BJ (cell line): ENCODE measurements around the gene NEDD1. TPM values are rescaled to one million over a fixed set of nuclear protein-coding genes. Genes with fewer than 3 reads are reported as not detected.

Experiments used
- CTCF ChIA-PET: fragments of 350-600 bp; formaldehyde crosslinking; extraction: SDS; loops from one replicate; lab custom pipeline; 2021; ENCODE audit warnings: antibody characterized with exemption, inconsistent platforms; lab: Yijun Ruan, JAX
- POLR2A ChIA-PET: fragments of 300-600 bp; sonication (Branson Sonifier 250); formaldehyde crosslinking; extraction: SDS; loops from one replicate; lab custom pipeline; 2021; ENCODE audit warnings: antibody characterized with exemption; lab: Charles Lee
- DNase-seq: peaks from one replicate; pipeline ENCODE4 v3.0.0-alpha.2; 2011; ENCODE audit warnings: low read depth
- H3K27me3 ChIP-seq: 2 replicates; pipeline ENCODE4 v1.6.0; 2011; ENCODE audit warnings: low read length; ENCODE audit not compliant: control insufficient read depth, insufficient read depth
- H3K36me3 ChIP-seq: 2 replicates; pipeline ENCODE4 v1.5.1; 2011; ENCODE audit warnings: low read length; ENCODE audit not compliant: control insufficient read depth, insufficient read depth
- H3K4me3 ChIP-seq: 2 replicates; pipeline ENCODE4 v1.5.1; 2011; ENCODE audit warnings: low read depth, mild to moderate bottlenecking, control low read depth, low read length
- polyA plus RNA-seq: library from polyadenylated mRNA; depleted of rRNA; stranded (reverse); fragments of >200 nt; gene quantifications from 2 replicates; pipeline ENCODE4 v1.2.3, GENCODE V29; 2011
- TF ChIP-seq, protein P1 (sequence below): IDR thresholded peaks from 2 replicates; pipeline ENCODE4 v1.5.1; 2011; ENCODE audit warnings: low read depth, mild to moderate bottlenecking, control low read depth, inconsistent platforms, low read length, moderate library complexity; ENCODE audit not compliant: insufficient read depth

Gene NEDD1
- polyA plus RNA-seq, 1 experiment, result 39.0 TPM

DNA sequence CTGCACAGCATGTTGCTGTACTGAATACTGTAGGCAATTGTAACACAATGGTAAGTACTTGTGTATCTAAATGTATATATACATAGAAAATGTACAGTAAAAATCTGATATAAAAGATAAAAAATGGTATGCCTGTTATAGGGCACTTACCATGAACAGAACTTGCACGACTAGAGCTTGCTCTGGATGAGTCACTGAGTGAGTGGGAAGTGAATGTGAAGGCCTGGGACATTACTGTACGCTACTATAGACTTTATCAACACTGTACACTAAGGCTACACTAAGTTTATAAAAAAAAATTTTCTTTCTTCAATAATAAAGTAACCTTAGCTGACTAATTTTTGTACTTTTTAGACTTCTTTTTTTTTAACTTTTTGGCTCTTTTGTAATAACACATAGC lies 24.2 kb upstream of the NEDD1 start:
- ChIA-PET POLR2A (interaction anchor here (0.6 kb wide), 1 partner anchor 974 kb away, joined by 3 read pairs; no protein-coding TSS in a partner anchor), CTCF (interaction anchor here (0.8 to 1.5 kb wide), 3 partner anchors 21 to 102 kb away, joined by 3 to 4 read pairs (median 3); no protein-coding TSS in a partner anchor)
- no peak for DNase-seq
- Histone ChIP-seq H3K36me3 (no peaks in the 10 kb centered on the region), H3K27me3 (no peaks in the 10 kb centered on the region), H3K4me3 (no peak overlapping the region)
- TF ChIP-seq, protein P1, sequence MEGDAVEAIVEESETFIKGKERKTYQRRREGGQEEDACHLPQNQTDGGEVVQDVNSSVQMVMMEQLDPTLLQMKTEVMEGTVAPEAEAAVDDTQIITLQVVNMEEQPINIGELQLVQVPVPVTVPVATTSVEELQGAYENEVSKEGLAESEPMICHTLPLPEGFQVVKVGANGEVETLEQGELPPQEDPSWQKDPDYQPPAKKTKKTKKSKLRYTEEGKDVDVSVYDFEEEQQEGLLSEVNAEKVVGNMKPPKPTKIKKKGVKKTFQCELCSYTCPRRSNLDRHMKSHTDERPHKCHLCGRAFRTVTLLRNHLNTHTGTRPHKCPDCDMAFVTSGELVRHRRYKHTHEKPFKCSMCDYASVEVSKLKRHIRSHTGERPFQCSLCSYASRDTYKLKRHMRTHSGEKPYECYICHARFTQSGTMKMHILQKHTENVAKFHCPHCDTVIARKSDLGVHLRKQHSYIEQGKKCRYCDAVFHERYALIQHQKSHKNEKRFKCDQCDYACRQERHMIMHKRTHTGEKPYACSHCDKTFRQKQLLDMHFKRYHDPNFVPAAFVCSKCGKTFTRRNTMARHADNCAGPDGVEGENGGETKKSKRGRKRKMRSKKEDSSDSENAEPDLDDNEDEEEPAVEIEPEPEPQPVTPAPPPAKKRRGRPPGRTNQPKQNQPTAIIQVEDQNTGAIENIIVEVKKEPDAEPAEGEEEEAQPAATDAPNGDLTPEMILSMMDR, result no peak

DNA sequence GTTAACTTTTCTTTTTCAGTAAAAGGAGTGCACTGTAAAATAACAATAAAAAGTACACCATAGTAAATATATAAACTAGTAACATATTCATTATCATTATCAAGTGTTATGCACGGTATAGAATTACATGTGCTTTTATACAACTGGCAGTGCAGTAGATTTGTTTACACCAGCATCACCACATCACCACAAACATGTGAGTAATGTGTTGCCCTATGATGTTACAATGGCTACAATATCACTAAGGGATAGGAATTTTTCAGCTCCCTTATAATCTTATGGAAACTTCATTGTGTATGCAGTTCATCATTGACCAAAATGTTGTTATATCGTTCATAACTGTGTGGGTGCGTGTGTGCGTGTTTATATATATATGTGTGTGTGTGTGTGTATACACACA lies 23.5 kb upstream of the NEDD1 start:
- POLR2A ChIA-PET, result no interaction called here
- DNase-seq, result no peak
- CTCF ChIA-PET, result interaction anchor here (0.8 to 1.5 kb wide), 3 partner anchors 20 to 101 kb away, joined by 3 to 4 read pairs (median 3); no protein-coding TSS in a partner anchor
- no peaks in the 10 kb centered on the region for H3K27me3 ChIP-seq
- H3K4me3 ChIP-seq, result no peak overlapping the region
- H3K36me3 ChIP-seq, result no peaks in the 10 kb centered on the region
- TF ChIP-seq, protein P1, result no peak

DNA sequence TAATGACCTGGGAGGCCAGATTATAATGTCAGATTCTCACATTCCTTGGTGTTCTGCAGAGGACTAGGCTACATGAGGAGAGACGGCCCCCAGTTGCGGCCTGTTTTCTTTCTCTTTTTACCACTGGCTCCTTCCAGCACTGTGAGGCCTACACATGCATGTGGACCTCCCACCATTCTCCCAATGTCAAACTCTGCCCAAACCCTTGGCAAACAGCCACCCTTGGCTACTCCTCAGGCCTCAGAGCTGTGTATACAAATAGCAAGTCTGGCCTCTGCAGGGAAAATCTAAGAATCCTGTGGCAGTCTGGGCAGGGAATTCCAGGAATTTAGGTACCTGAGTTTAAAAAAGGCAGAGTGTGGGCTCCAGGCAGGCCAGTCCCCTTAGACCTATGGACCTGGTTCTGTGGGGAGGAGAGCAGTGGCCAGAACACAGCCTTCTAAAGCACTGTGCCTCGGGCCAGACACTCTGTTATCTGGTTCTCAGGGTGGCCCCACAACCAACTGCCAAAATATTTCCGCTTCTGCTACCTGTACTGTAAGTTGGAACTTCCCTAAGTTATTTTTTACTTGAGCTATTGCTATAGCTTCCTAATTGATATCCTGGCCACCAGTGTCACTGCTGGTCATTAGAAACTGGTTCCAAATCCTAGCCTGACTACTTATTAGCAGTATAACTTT lies 19.9 kb upstream of the NEDD1 start:
- CTCF ChIA-PET, result no interaction called here
- TF ChIP-seq, protein P1, result no peak

DNA sequence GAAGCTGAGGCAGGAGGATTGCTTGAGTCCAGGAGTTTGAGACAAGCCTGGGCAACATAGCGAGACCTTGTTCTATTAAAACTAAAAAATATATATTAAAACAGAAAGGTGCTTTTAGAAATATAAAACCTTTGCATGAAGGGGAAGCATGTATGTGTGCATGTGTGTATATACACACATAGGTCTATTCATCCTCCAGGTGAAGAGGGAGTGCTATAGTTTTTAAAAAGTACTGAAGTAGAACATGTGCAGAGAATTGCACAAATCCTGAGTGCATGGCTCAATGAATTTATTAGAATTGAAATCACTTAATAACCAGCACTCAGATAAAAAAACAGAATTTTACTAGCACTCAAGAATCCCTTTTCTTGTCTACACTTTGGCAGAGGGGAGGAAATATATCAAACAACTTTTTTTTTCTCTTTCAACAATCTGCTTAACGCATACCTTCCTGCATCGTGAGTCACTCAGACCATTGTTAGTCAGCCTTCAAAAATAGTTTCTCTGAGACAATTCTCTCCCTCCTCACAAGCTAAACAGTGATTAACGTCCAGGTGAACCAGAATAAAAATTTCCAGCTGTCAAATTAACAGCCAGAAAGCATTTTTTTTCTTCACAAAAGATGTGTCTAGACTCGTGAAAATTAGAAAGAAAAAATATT lies 17.7 kb upstream of the NEDD1 start:
- no peaks in the 10 kb centered on the region for H3K27me3 ChIP-seq
- TF ChIP-seq, protein P1, result no peak
- CTCF ChIA-PET, result interaction anchor here (0.6 to 1.3 kb wide), 3 partner anchors 20 to 344 kb away, joined by 3 read pairs; no protein-coding TSS in a partner anchor
- H3K4me3 ChIP-seq, result no peak overlapping the region
- DNase-seq, result peak; percentile 54
- POLR2A ChIA-PET, result no interaction called here
- H3K36me3 ChIP-seq, result no peaks in the 10 kb centered on the region

More for the DNA sequence above, 19.9 kb upstream of the NEDD1 start:
- no peak for DNase-seq
- Histone ChIP-seq H3K4me3 (no peak overlapping the region), H3K27me3 (no peaks in the 10 kb centered on the region), H3K36me3 (no peaks in the 10 kb centered on the region)
- POLR2A ChIA-PET, result no interaction called here

DNA sequence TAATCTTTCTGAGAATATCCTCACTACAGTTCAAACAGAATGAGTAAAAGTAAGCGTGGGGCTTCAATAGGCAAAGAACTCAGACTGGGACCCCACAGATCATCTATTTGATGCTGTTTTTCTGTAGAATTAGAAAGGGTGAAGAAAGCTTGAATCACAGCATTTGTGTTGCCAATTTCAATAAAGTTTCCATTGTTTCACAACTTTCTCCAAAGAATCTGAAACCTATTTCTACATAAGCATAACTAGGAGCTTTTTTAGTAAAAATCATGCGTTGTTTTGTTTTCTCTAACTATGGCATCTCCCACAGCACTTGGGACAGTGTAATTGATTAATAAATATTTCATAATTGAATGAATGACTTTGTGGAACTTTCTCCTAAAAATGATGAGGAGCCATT lies 16.7 kb upstream of the NEDD1 start:
- no peaks in the 10 kb centered on the region for H3K36me3 ChIP-seq
- ChIA-PET CTCF (interaction anchor here (0.8 to 1.3 kb wide), 3 partner anchors 17 to 23 kb away, joined by 3 read pairs; no protein-coding TSS in a partner anchor), POLR2A (interaction anchor here (0.6 kb wide), 1 partner anchor 46 kb away, joined by 3 read pairs; no protein-coding TSS in a partner anchor)
- H3K27me3 ChIP-seq, result no peaks in the 10 kb centered on the region
- no peak for DNase-seq
- H3K4me3 ChIP-seq, result no peak overlapping the region
- TF ChIP-seq, protein P1, result no peak
